Mesodermal cell (in vitro differentiated cells): ENCODE data around the gene MAPKAP1.
A peak's percentile ranks its signal among the peaks of the same experiment; 100 is the strongest.

ENCODE experiments used
- H3K27ac ChIP-seq: 2 replicates; pipeline ENCODE4 v1.7.0; 2013; ENCODE audit warnings: mild to moderate bottlenecking, low read depth, low read length, moderate library complexity; ENCODE audit not compliant: severe bottlenecking
- H3K36me3 ChIP-seq: 2 replicates; pipeline ENCODE4 v1.7.1; 2013; ENCODE audit warnings: mild to moderate bottlenecking, low read length, moderate library complexity; ENCODE audit not compliant: control insufficient read depth, insufficient read depth
- H3K4me1 ChIP-seq: one replicate; pipeline ENCODE4 v1.7.1; 2013; ENCODE audit warnings: mild to moderate bottlenecking, low read length; ENCODE audit not compliant: insufficient read depth, control insufficient read depth, poor library complexity, severe bottlenecking
- H3K4me3 ChIP-seq: 2 replicates; pipeline ENCODE4 v1.7.0; 2013; ENCODE audit warnings: low read length, control low read depth, mild to moderate bottlenecking; ENCODE audit not compliant: insufficient read depth, poor library complexity, severe bottlenecking; ENCODE audit errors: extremely low read depth
- H3K9me3 ChIP-seq: 2 replicates; pipeline ENCODE4 v1.7.1; 2013; ENCODE audit warnings: mild to moderate bottlenecking, low read length, moderate library complexity; ENCODE audit not compliant: control insufficient read depth
- WGBS, 2 experiments: methylation state at CpG; one replicate each; pipeline ENCODE4 v1.1.5; 2013; ENCODE audit warnings: missing lambda C conversion rate in 2 of 2; ENCODE audit not compliant: insufficient coverage in 2 of 2; 5-methylcytosine and 5-hydroxymethylcytosine counted together

MAPKAP1 gene

GRCh38 chr9:125496313-125496834 is 210.6 kb downstream of the MAPKAP1 start:
- WGBS, 2 experiments: 57% methylated on average over 1 of the region's 7 CpGs; no CpG with 5 or more reads in 1 of the 2 experiments
- Histone ChIP-seq H3K4me1 (peaks cover 23% of the 10 kb centered on the region), H3K36me3 (peaks cover 2% of the 10 kb centered on the region), H3K27ac (no peak overlapping the region), H3K4me3 (no peak overlapping the region), H3K9me3 (no peaks in the 10 kb centered on the region)

- peak overlapping the region; percentile 70 for H3K27ac ChIP-seq
- WGBS, 2 experiments: 92% methylated on average over 2 to 6 of the region's 8 CpGs
These were observed 211.6 kb downstream of the MAPKAP1 start for GRCh38 chr9:125495172-125496119.

GRCh38 chr9:125494653-125494915 is 212.4 kb downstream of the MAPKAP1 start:
- peaks cover 2% of the 10 kb centered on the region for H3K36me3 ChIP-seq
- WGBS, 2 experiments: 80 to 100% methylated on average over 1 of the region's 1 CpG
- no peaks in the 10 kb centered on the region for H3K9me3 ChIP-seq
- peak overlapping the region; percentile 70 for H3K27ac ChIP-seq
- H3K4me3 ChIP-seq: no peak overlapping the region
- H3K4me1 ChIP-seq: peaks cover 23% of the 10 kb centered on the region

More at GRCh38 chr9:125495172-125496119, 211.6 kb downstream of the MAPKAP1 start:
- H3K4me3 ChIP-seq: no peak overlapping the region
- no peaks in the 10 kb centered on the region for H3K9me3 ChIP-seq
- H3K4me1 ChIP-seq: peaks cover 23% of the 10 kb centered on the region
- H3K36me3 ChIP-seq: peaks cover 2% of the 10 kb centered on the region

GRCh38 chr9:125493881-125494652 is 212.9 kb downstream of the MAPKAP1 start:
- Histone ChIP-seq H3K27ac (peak overlapping the region; percentile 70), H3K9me3 (no peaks in the 10 kb centered on the region), H3K4me3 (no peak overlapping the region), H3K4me1 (peaks cover 23% of the 10 kb centered on the region), H3K36me3 (peaks cover 2% of the 10 kb centered on the region)
- WGBS, 2 experiments: 89 to 91% methylated on average over 11 of the region's 12 CpGs

DNA sequence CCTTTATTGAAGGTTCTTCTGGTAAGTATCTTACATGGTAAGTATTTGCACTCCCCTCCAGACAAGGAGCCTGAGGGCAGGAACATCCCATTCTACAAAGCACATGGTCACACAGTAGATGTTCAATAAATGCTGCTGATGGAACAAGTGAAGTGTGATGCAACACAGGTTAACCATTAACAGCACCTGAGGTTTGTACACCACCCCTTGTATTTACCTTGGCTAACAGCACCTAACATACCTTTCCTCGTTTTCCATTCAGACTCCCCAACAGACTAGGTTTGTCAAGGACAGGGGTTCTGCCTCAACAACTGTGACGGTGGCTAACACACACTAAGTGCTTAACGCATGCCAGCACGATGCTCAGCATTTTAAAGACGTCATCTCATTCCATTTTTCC is 213.6 kb downstream of the MAPKAP1 start:
- Histone ChIP-seq H3K4me3 (no peak overlapping the region), H3K36me3 (peaks cover 2% of the 10 kb centered on the region), H3K4me1 (peaks cover 23% of the 10 kb centered on the region), H3K27ac (no peak overlapping the region), H3K9me3 (no peaks in the 10 kb centered on the region)
- WGBS, 2 experiments: 100% methylated on average over 3 to 4 of the region's 5 CpGs

DNA sequence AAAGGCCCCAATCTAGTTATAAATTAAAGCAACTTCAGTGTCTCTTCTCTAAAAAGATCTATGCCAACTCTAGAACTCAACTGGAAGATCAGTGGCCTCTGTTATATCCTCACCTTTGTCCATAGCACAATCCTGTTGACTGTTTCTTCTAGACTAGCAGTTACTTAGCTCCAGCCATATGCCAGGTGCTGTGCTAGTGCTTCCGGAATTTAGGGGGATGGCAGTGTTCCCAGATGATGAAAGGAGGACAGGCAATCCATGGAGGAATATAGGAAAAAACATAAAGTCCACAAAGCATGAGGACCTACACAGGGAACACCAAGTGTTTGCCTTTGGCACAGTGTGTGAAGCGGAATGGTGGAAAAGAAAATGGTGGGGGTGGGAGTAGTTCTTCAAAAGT is 214.3 kb downstream of the MAPKAP1 start:
- Histone ChIP-seq H3K4me3 (no peak overlapping the region), H3K36me3 (peaks cover 2% of the 10 kb centered on the region), H3K27ac (no peak overlapping the region), H3K4me1 (peaks cover 23% of the 10 kb centered on the region), H3K9me3 (no peaks in the 10 kb centered on the region)
- WGBS, 2 experiments: 100% methylated on average over 1 of the region's 2 CpGs

- WGBS, 2 experiments: 100% methylated on average over 2 of the region's 2 CpGs; no CpG with 5 or more reads in 1 of the 2 experiments
- Histone ChIP-seq H3K36me3 (peaks cover 17% of the 10 kb centered on the region), H3K9me3 (no peaks in the 10 kb centered on the region), H3K4me1 (peaks cover 16% of the 10 kb centered on the region), H3K4me3 (no peak overlapping the region), H3K27ac (no peak overlapping the region)
These were observed 219.2 kb downstream of the MAPKAP1 start for GRCh38 chr9:125487842-125488241.

- no peak overlapping the region for H3K4me3 ChIP-seq
- peaks cover 16% of the 10 kb centered on the region for H3K4me1 ChIP-seq
- H3K27ac ChIP-seq: no peak overlapping the region
- no peaks in the 10 kb centered on the region for H3K9me3 ChIP-seq
- peaks cover 26% of the 10 kb centered on the region for H3K36me3 ChIP-seq
- WGBS, 2 experiments: 84% methylated on average over 4 to 5 of the region's 5 CpGs
These were observed 220.4 kb downstream of the MAPKAP1 start for GRCh38 chr9:125486576-125486975.

- H3K36me3 ChIP-seq: peaks cover 30% of the 10 kb centered on the region
- WGBS, 2 experiments: 65 to 75% methylated on average over 2 of the region's 3 CpGs
- H3K4me1 ChIP-seq: peaks cover 16% of the 10 kb centered on the region
- no peak overlapping the region for H3K4me3 ChIP-seq
- H3K27ac ChIP-seq: no peak overlapping the region
- H3K9me3 ChIP-seq: no peaks in the 10 kb centered on the region
These were observed 220.9 kb downstream of the MAPKAP1 start for GRCh38 chr9:125486152-125486508.

DNA sequence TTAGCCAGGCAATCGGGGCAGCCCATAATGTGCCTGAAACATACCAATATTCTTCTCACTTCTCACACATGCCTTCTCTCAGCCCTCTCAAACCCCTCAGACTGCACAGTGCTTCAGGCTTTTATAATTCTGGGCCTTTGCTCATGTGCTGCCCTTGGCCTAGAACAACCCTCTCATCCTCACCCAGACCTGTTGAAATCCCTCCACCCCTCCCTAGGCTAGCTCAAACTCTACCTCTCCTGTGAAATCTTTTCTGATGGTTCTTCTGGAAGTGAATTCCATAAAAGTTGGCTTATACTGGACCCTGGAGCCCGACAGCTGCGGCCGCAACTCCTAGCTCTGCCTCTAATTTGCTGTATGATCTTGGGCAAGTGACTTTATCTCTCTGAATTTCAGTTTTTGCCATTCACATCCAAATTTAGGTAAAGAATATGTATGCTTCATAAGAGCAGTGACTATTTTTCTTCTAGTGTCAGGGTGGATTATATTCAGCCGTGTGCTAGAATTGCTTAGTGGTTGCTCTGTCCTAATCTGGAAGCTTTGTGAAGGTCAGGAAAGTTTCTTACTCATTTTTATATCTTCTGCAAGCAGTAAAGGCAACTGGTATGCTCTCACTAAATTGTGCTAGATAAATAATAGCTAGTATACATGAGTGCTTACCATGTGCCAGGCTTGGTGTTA is 221.4 kb downstream of the MAPKAP1 start:
- H3K27ac ChIP-seq: no peak overlapping the region
- WGBS, 2 experiments: 95 to 100% methylated on average over 2 to 5 of the region's 5 CpGs

More for the DNA sequence above, 221.4 kb downstream of the MAPKAP1 start:
- H3K36me3 ChIP-seq: peaks cover 35% of the 10 kb centered on the region
- H3K4me1 ChIP-seq: peaks cover 16% of the 10 kb centered on the region
- H3K4me3 ChIP-seq: no peak overlapping the region
- no peaks in the 10 kb centered on the region for H3K9me3 ChIP-seq
